H1 (cell line): ENCODE data around the gene YTHDC2. TPM values are rescaled to one million over a fixed set of nuclear protein-coding genes. Genes with fewer than 3 reads are reported as not detected.

Experiments
- BCL11A ChIP-seq, 2 experiments: IDR thresholded peaks; one replicate each; pipeline ENCODE4 v1.6.1; 2011; ENCODE audit warnings: low read depth in 2 of 2, low read length in 2 of 2, mild to moderate bottlenecking in 2 of 2
- POU5F1 ChIP-seq: IDR thresholded peaks from 2 replicates; pipeline ENCODE4 v1.6.1; 2011; ENCODE audit warnings: low read depth, mild to moderate bottlenecking, low read length, moderate library complexity
- SIRT6 ChIP-seq: IDR thresholded peaks from one replicate; pipeline ENCODE4 v1.7.1; 2012; ENCODE audit warnings: low read length, inconsistent platforms
- SP1 ChIP-seq: IDR thresholded peaks from 2 replicates; pipeline ENCODE4 v1.6.1; 2011; ENCODE audit warnings: low read depth, low read length
- polyA plus RNA-seq, 7 experiments: library from polyadenylated mRNA; depleted of rRNA in 3 of 7; stranded (reverse) in 5 of 7; unstranded in 2 of 7; fragments of >200 nt in 5 of 7; fragments of 200-250 nt in 2 of 7; gene quantifications; 1 replicate in 5 of 7; 2 replicates in 1 of 7; 4 replicates in 1 of 7; pipeline versions ENCODE4 v1.2.1 to v1.2.3, GENCODE V29; 2011 to 2013; ENCODE audit warnings: missing spikeins in 2 of 7, mixed read lengths in 2 of 7
- total RNA-seq: library from RNA; stranded (reverse); fragmentation: NEBNext Ultra II Directional; extraction: Animal tissue kit (Norgen Biotek cat#: 25700); gene quantifications from 2 replicates; pipeline ENCODE4 v1.2.1, GENCODE V29; 2021

Gene YTHDC2
- total and polyA plus RNA-seq, 2 of the 8 experiments (the other 6 are each of a cell fraction or from before 2014, with no cell fraction given), result 4.3 to 20.1 TPM

- TF ChIP-seq BCL11A (IDR thresholded peaks at IDR 0.05; ENCODE audit: low read depth in 2 of 2, low read length in 2 of 2) (no peak), POU5F1 (no peak), SP1 (no peak), SIRT6 (no peak)
These were observed 34.9 kb downstream of the YTHDC2 start (continued) for GRCh38 chr5:113548396-113548795.
